Measurements from ENCODE around the gene PPP6R1. TPM values are rescaled to one million over a fixed set of nuclear protein-coding genes. Genes with fewer than 3 reads are reported as not detected.

The PPP6R1 gene
- total RNA-seq, 1 experiment from 2014 or later: 134 TPM

GRCh38 chr19:55229145-55229788 is 29.6 kb downstream of the PPP6R1 start:
- Histone ChIP-seq H4K20me1 (ENCODE audit: insufficient read depth, low read depth, low read length) (peaks cover 25% of the 10 kb centered on the region), H3K4me3 (ENCODE audit: low read length) (no peak overlapping the region), H2AFZ (ENCODE audit: low read length) (no peak overlapping the region), H3K9ac (ENCODE audit: low read length) (no peak overlapping the region), H3K4me2 (ENCODE audit: low read depth, low read length, poor library complexity, severe bottlenecking) (no peak overlapping the region), H3K36me3 (ENCODE audit: insufficient read depth, low read length) (peaks cover 80% of the 10 kb centered on the region), H3K27ac (ENCODE audit: low read length) (no peak overlapping the region), H3K27me3 (ENCODE audit: low read length) (no peaks in the 10 kb centered on the region), H3K9me3 (ENCODE audit: low read length) (no peaks in the 10 kb centered on the region), H3K9me2 (replicated peaks; ENCODE audit: insufficient read depth, low read length) (no peaks in the 10 kb centered on the region), H3K4me1 (ENCODE audit: low read length) (no peaks in the 10 kb centered on the region), H3K79me2 (ENCODE audit: low read length) (peaks cover 13% of the 10 kb centered on the region)
- no peak for DNase-seq

- DNase-seq: no peak
- no peak within 1 kb of the TSS for H3K4me2 ChIP-seq (ENCODE audit: low read depth, low read length, poor library complexity, severe bottlenecking)
- H3K4me3 ChIP-seq (ENCODE audit: low read length): no peak within 1 kb of the TSS
- H2AFZ ChIP-seq (ENCODE audit: low read length): no peak within 1 kb of the TSS
- H4K20me1 ChIP-seq (ENCODE audit: insufficient read depth, low read depth, low read length): peaks cover 24% of the 10 kb centered on the region
- H3K9me2 ChIP-seq (replicated peaks; ENCODE audit: insufficient read depth, low read length): no peaks in the 10 kb centered on the region
- peaks cover 80% of the 10 kb centered on the region for H3K36me3 ChIP-seq (ENCODE audit: insufficient read depth, low read length)
- no peak within 1 kb of the TSS for H3K9ac ChIP-seq (ENCODE audit: low read length)
- no peak within 1 kb of the TSS for H3K27ac ChIP-seq (ENCODE audit: low read length)
- H3K79me2 ChIP-seq (ENCODE audit: low read length): peaks cover 7% of the 10 kb centered on the region
- no peaks in the 10 kb centered on the region for H3K9me3 ChIP-seq (ENCODE audit: low read length)
- no peaks in the 10 kb centered on the region for H3K27me3 ChIP-seq (ENCODE audit: low read length)
- no peaks in the 10 kb centered on the region for H3K4me1 ChIP-seq (ENCODE audit: low read length)
Observed at GRCh38 chr19:55228403-55229031, 30.3 kb downstream of the PPP6R1 start, which contains the start of gene TMEM86B. TSS of gene TMEM86B (minus strand) at chr19:55228763. CDS start at chr19:55228741, 22 bp downstream.

- H3K4me1 ChIP-seq (ENCODE audit: low read length): no peaks in the 10 kb centered on the region
- H3K9me3 ChIP-seq (ENCODE audit: low read length): no peaks in the 10 kb centered on the region; the same call in 1 of the 2 replicates
- peaks cover 18% of the 10 kb centered on the region for H4K20me1 ChIP-seq (ENCODE audit: insufficient read depth, low read depth, low read length)
- H3K79me2 ChIP-seq (ENCODE audit: low read length): peaks cover 3% of the 10 kb centered on the region; the same call in 1 of the 2 replicates
- no peak overlapping the region for H2AFZ ChIP-seq (ENCODE audit: low read length)
- no peak overlapping the region for H3K9ac ChIP-seq (ENCODE audit: low read length)
- DNase-seq: no peak
- no peak overlapping the region for H3K4me2 ChIP-seq (ENCODE audit: low read depth, low read length, poor library complexity, severe bottlenecking)
- peaks cover 80% of the 10 kb centered on the region for H3K36me3 ChIP-seq (ENCODE audit: insufficient read depth, low read length)
- no peaks in the 10 kb centered on the region for H3K9me2 ChIP-seq (replicated peaks; ENCODE audit: insufficient read depth, low read length)
- no peaks in the 10 kb centered on the region for H3K27me3 ChIP-seq (ENCODE audit: low read length)
- H3K4me3 ChIP-seq (ENCODE audit: low read length): no peak overlapping the region
- H3K27ac ChIP-seq (ENCODE audit: low read length): no peak overlapping the region
Observed at GRCh38 chr19:55228015-55228391, 30.8 kb downstream of the PPP6R1 start.

GRCh38 chr19:55227241-55228014 is 31.4 kb downstream of the PPP6R1 start:
- H3K36me3 ChIP-seq (ENCODE audit: insufficient read depth, low read length): peaks cover 80% of the 10 kb centered on the region
- no peak for DNase-seq
- no peaks in the 10 kb centered on the region for H3K4me1 ChIP-seq (ENCODE audit: low read length)
- H4K20me1 ChIP-seq (ENCODE audit: insufficient read depth, low read depth, low read length): peaks cover 13% of the 10 kb centered on the region
- no peak overlapping the region for H3K4me2 ChIP-seq (ENCODE audit: low read depth, low read length, poor library complexity, severe bottlenecking)
- H2AFZ ChIP-seq (ENCODE audit: low read length): no peak overlapping the region
- no peaks in the 10 kb centered on the region for H3K79me2 ChIP-seq (ENCODE audit: low read length)
- no peaks in the 10 kb centered on the region; the same call in 1 of the 2 replicates for H3K9me3 ChIP-seq (ENCODE audit: low read length)
- no peaks in the 10 kb centered on the region for H3K9me2 ChIP-seq (replicated peaks; ENCODE audit: insufficient read depth, low read length)
- no peak overlapping the region for H3K27ac ChIP-seq (ENCODE audit: low read length)
- no peak overlapping the region for H3K4me3 ChIP-seq (ENCODE audit: low read length)
- H3K9ac ChIP-seq (ENCODE audit: low read length): no peak overlapping the region
- no peaks in the 10 kb centered on the region for H3K27me3 ChIP-seq (ENCODE audit: low read length)

GRCh38 chr19:55226788-55227187 is 32.0 kb downstream of the PPP6R1 start:
- H4K20me1 ChIP-seq (ENCODE audit: insufficient read depth, low read depth, low read length): peaks cover 7% of the 10 kb centered on the region; the same call in 1 of the 2 replicates
- H3K9ac ChIP-seq (ENCODE audit: low read length): no peak overlapping the region
- H3K27ac ChIP-seq (ENCODE audit: low read length): no peak overlapping the region
- no peaks in the 10 kb centered on the region for H3K27me3 ChIP-seq (ENCODE audit: low read length)
- no peaks in the 10 kb centered on the region for H3K79me2 ChIP-seq (ENCODE audit: low read length)
- peaks cover 78% of the 10 kb centered on the region for H3K36me3 ChIP-seq (ENCODE audit: insufficient read depth, low read length)
- H3K9me2 ChIP-seq (replicated peaks; ENCODE audit: insufficient read depth, low read length): no peaks in the 10 kb centered on the region
- H3K4me3 ChIP-seq (ENCODE audit: low read length): no peak overlapping the region
- no peak for DNase-seq
- H3K4me2 ChIP-seq (ENCODE audit: low read depth, low read length, poor library complexity, severe bottlenecking): no peak overlapping the region
- H3K9me3 ChIP-seq (ENCODE audit: low read length): no peaks in the 10 kb centered on the region; the same call in 1 of the 2 replicates
- no peaks in the 10 kb centered on the region for H3K4me1 ChIP-seq (ENCODE audit: low read length)
- no peak overlapping the region for H2AFZ ChIP-seq (ENCODE audit: low read length)

GRCh38 chr19:55226273-55226672 is 32.5 kb downstream of the PPP6R1 start:
- Histone ChIP-seq H3K9ac (ENCODE audit: low read length) (no peak overlapping the region), H3K36me3 (ENCODE audit: insufficient read depth, low read length) (peaks cover 77% of the 10 kb centered on the region), H4K20me1 (ENCODE audit: insufficient read depth, low read depth, low read length) (peaks cover 4% of the 10 kb centered on the region; the same call in 1 of the 2 replicates)

GRCh38 chr19:55225415-55225958 is 33.3 kb downstream of the PPP6R1 start:
- Histone ChIP-seq H3K4me1 (ENCODE audit: low read length) (no peaks in the 10 kb centered on the region), H2AFZ (ENCODE audit: low read length) (no peak overlapping the region), H3K9ac (ENCODE audit: low read length) (no peak overlapping the region), H3K27me3 (ENCODE audit: low read length) (no peaks in the 10 kb centered on the region), H3K27ac (ENCODE audit: low read length) (no peak overlapping the region), H3K4me2 (ENCODE audit: low read depth, low read length, poor library complexity, severe bottlenecking) (no peak overlapping the region), H3K9me3 (ENCODE audit: low read length) (no peaks in the 10 kb centered on the region; the same call in 1 of the 2 replicates), H3K79me2 (ENCODE audit: low read length) (no peaks in the 10 kb centered on the region), H3K4me3 (ENCODE audit: low read length) (no peak overlapping the region), H3K9me2 (replicated peaks; ENCODE audit: insufficient read depth, low read length) (no peaks in the 10 kb centered on the region), H3K36me3 (ENCODE audit: insufficient read depth, low read length) (peaks cover 79% of the 10 kb centered on the region), H4K20me1 (ENCODE audit: insufficient read depth, low read depth, low read length) (peaks cover 3% of the 10 kb centered on the region; the same call in 1 of the 2 replicates)
- no peak for DNase-seq

More at GRCh38 chr19:55226273-55226672, 32.5 kb downstream of the PPP6R1 start:
- Histone ChIP-seq H3K4me3 (ENCODE audit: low read length) (no peak overlapping the region), H3K79me2 (ENCODE audit: low read length) (no peaks in the 10 kb centered on the region), H3K9me3 (ENCODE audit: low read length) (no peaks in the 10 kb centered on the region; the same call in 1 of the 2 replicates), H3K27me3 (ENCODE audit: low read length) (no peaks in the 10 kb centered on the region), H3K4me1 (ENCODE audit: low read length) (no peaks in the 10 kb centered on the region), H2AFZ (ENCODE audit: low read length) (no peak overlapping the region), H3K27ac (ENCODE audit: low read length) (no peak overlapping the region), H3K9me2 (replicated peaks; ENCODE audit: insufficient read depth, low read length) (no peaks in the 10 kb centered on the region), H3K4me2 (ENCODE audit: low read depth, low read length, poor library complexity, severe bottlenecking) (no peak overlapping the region)
- DNase-seq: no peak
